ENCODE results near the gene APBB2.

The APBB2 gene

DNA sequence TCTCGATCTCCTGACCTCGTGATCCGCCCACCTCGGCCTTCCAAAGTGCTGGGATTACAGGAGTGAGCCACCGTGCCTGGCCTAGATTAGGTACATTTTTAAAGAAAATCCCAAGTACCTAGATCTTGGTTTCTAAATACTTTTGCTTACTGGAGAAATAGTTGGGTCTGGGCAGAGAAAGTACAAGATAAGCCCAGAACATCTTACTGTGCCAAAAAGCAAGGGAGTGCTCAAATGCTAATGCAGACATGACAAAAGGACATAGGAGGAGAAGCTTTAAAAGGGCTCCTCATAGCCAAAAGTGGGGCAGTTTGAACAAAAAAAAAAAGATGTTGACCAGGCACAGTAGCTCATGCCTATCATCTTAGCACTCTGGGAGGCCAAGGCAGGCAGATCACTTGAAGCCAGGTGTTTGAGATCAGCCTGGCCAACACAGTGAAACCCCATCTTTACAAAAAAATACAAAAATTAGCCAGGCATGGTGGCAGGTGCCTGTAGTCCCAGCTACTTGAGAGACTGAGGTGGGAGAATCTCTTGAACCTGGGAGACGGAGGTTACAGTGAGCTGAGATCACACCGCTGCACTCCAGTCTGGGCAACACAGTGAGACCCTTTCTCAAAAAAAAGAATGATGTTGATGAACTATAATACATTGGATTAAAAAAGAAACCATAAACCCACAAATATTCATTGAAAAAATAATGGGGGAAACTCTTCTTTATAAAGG lies 107.5 kb downstream of the APBB2 start:
- Histone ChIP-seq H3K27me3 (ENCODE audit: control insufficient read depth, insufficient read depth, low read length) (no peaks in the 10 kb centered on the region), H3K4me1 (ENCODE audit: control insufficient read depth, low read depth, low read length) (no peaks in the 10 kb centered on the region), H3K27ac (ENCODE audit: low read length) (no peak overlapping the region), H3K4me3 (ENCODE audit: low read length) (no peak overlapping the region), H3K9ac (ENCODE audit: low read length) (no peak overlapping the region), H3K9me3 (ENCODE audit: control insufficient read depth, low read depth, low read length) (no peaks in the 10 kb centered on the region), H3K36me3 (ENCODE audit: control insufficient read depth, low read depth, low read length) (no peaks in the 10 kb centered on the region)

DNA sequence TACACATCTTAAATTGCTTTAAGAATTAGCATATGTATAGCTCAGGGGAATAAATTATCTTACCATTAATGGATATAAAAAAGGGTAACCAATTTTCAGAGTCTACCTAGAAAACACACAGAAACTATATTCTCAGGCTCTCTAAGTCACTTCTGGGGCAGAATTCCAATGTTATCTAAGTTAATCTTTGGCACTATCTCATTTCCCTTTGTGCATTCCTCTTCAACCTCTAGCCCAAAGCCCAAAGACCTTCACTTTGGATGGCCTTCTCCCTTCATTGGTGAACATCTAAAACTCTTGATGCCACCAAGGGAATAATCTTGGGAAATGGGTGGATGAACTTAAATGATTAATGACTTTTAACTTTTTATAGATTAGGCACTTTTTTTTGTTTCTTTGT lies 108.3 kb downstream of the APBB2 start:
- H3K9ac ChIP-seq (ENCODE audit: low read length) = no peak overlapping the region
- H3K36me3 ChIP-seq (ENCODE audit: control insufficient read depth, low read depth, low read length) = no peaks in the 10 kb centered on the region
- no peaks in the 10 kb centered on the region for H3K9me3 ChIP-seq (ENCODE audit: control insufficient read depth, low read depth, low read length)
- H3K27ac ChIP-seq (ENCODE audit: low read length) = no peak overlapping the region
- no peak overlapping the region for H3K4me3 ChIP-seq (ENCODE audit: low read length)
- no peaks in the 10 kb centered on the region for H3K27me3 ChIP-seq (ENCODE audit: control insufficient read depth, insufficient read depth, low read length)
- H3K4me1 ChIP-seq (ENCODE audit: control insufficient read depth, low read depth, low read length) = no peaks in the 10 kb centered on the region

DNA sequence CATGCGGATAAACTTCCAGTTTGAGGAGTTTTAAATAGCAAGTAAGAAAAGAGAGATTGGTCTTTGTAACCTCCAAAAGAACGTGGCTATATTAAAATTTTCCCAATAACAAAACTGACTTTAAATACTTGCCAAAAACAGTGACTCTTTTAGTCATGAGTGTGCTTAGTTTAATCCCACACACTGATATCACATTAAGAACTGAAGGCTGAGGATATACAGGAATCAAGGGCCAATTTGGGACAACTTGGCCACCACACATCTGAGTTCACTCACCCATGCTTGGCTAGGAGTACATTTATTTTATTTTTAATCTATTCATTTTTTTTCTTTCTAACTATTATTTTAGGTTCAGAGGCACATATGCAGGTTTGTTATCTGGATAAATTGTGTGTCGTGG lies 110.2 kb downstream of the APBB2 start:
- no peak overlapping the region for H3K4me3 ChIP-seq (ENCODE audit: low read length)
- no peaks in the 10 kb centered on the region for H3K9me3 ChIP-seq (ENCODE audit: control insufficient read depth, low read depth, low read length)
- H3K36me3 ChIP-seq (ENCODE audit: control insufficient read depth, low read depth, low read length) = no peaks in the 10 kb centered on the region
- no peak overlapping the region for H3K27ac ChIP-seq (ENCODE audit: low read length)
- no peaks in the 10 kb centered on the region for H3K4me1 ChIP-seq (ENCODE audit: control insufficient read depth, low read depth, low read length)
- no peaks in the 10 kb centered on the region for H3K27me3 ChIP-seq (ENCODE audit: control insufficient read depth, insufficient read depth, low read length)
- no peak overlapping the region for H3K9ac ChIP-seq (ENCODE audit: low read length)

DNA sequence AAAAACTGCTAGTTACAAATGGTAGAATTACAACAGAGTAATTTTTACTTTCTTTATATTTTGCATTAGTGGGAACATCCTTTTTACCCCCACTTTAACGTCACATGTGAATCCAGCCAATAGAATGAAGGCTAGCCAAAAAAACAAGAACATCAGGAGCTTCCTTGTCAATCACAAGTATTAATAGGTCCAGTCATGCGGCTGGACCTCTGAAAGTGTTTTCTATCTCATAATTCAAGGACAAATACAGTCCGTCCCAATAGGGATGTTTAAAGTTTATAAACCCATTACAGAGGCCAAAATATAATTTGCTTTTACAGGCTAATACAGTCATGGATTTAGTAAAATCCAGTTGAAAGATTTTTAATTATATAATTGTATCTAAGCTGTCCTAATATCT lies 110.7 kb downstream of the APBB2 start:
- no peak overlapping the region for H3K9ac ChIP-seq (ENCODE audit: low read length)
- H3K4me3 ChIP-seq (ENCODE audit: low read length) = no peak overlapping the region
- H3K27ac ChIP-seq (ENCODE audit: low read length) = no peak overlapping the region
- no peaks in the 10 kb centered on the region for H3K36me3 ChIP-seq (ENCODE audit: control insufficient read depth, low read depth, low read length)
- no peaks in the 10 kb centered on the region for H3K27me3 ChIP-seq (ENCODE audit: control insufficient read depth, insufficient read depth, low read length)
- H3K9me3 ChIP-seq (ENCODE audit: control insufficient read depth, low read depth, low read length) = no peaks in the 10 kb centered on the region
- H3K4me1 ChIP-seq (ENCODE audit: control insufficient read depth, low read depth, low read length) = no peaks in the 10 kb centered on the region

DNA sequence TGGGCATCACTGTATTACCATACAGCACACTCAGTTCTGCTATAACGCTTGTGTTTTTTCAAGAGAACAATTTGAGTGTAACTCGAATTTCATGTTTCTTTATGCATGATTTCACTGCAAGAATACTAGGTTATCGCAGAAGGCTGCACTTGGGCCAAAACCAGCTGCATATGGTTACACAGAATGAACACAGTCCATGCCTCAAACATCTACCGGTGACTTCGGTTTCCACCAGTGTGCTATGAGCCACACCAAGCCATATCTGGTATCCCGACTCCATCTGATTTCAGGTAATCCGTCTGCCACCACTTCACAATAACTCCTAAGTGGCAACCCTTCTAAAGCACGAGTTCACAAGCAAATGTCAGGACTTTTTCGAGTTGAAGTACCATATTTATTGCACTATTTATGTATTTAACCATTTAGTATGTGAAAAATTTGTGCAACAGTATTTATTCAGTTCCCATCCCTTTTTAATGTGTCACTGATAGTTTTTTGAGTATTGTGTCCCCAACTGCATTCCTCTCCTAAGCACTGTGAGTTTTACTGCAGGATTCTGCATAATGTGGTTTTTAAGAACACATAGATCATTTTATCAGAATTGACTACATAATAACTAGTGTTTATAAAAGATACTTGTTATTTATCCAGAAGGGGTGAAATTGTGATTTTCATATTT lies 111.8 kb downstream of the APBB2 start:
- Histone ChIP-seq H3K4me3 (ENCODE audit: low read length) (no peak overlapping the region), H3K9me3 (ENCODE audit: control insufficient read depth, low read depth, low read length) (no peaks in the 10 kb centered on the region), H3K4me1 (ENCODE audit: control insufficient read depth, low read depth, low read length) (no peaks in the 10 kb centered on the region), H3K27me3 (ENCODE audit: control insufficient read depth, insufficient read depth, low read length) (no peaks in the 10 kb centered on the region), H3K9ac (ENCODE audit: low read length) (no peak overlapping the region), H3K36me3 (ENCODE audit: control insufficient read depth, low read depth, low read length) (no peaks in the 10 kb centered on the region), H3K27ac (ENCODE audit: low read length) (no peak overlapping the region)

DNA sequence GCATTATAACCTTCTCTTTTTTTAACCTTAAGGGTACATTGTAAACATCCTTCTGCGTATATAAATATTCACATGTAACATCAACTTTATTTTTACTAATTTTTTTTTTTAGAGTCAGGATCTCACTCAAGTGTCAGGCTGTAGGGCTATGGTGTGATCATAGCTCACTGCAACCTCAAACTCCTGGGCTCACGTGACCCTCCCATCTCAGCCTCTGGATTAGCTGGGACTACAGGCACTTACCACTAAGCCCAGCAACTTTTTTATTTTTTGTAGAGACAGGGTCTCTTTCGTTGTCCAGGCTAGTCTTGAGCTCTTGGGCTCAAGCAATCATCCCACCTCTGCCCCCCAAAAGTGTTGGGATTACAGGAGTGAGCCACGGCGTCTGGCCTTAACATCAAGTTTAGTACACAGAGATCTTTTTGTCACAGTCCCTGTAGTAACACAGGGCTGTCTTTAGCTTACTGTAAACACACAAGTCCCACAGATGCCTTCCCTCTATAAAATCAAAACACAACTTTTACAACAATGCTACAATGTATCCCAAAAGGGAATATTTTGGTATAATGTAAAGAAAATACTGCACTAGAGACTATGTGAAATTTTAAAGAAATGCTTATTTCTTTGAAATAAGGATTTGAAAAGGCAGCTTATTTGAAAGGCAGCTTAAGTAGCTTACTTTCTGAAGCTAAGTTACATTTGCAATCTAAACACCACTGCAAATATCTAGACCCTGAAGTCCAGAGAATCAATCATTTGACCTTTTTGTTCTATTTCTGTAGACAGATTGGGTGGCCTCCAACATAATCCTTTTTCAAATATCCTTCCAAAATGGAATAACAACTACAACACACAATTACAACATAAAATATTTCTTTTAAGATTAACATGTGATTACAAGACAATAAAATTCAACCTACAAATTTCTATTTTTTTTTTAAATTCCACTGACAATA lies 116.0 kb downstream of the APBB2 start:
- H3K36me3 ChIP-seq (ENCODE audit: control insufficient read depth, low read depth, low read length) = no peaks in the 10 kb centered on the region
- no peak overlapping the region for H3K4me3 ChIP-seq (ENCODE audit: low read length)
- H3K9ac ChIP-seq (ENCODE audit: low read length) = no peak overlapping the region
- no peaks in the 10 kb centered on the region for H3K27me3 ChIP-seq (ENCODE audit: control insufficient read depth, insufficient read depth, low read length)
- H3K27ac ChIP-seq (ENCODE audit: low read length) = no peak overlapping the region
- no peaks in the 10 kb centered on the region for H3K4me1 ChIP-seq (ENCODE audit: control insufficient read depth, low read depth, low read length)
- no peaks in the 10 kb centered on the region for H3K9me3 ChIP-seq (ENCODE audit: control insufficient read depth, low read depth, low read length)

DNA sequence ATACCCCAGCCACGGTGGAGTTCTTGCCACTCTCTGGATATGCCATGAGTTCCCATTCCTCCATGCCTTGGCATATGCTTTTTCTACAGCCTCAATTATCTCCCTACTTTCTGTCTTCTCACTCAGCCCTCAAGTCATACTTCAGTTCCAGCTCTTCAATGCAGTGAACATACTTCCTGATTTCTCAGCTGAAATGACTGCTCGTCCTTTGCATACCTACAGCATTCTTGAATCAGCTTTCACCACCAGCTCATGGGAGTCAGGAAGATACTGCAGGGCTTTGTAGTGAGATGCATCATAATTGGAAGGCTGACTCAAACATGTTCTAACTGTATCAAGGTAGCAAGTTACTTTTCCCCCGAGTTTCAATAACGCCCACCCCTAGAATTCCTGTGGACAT lies 118.4 kb downstream of the APBB2 start:
- no peak overlapping the region for H3K9ac ChIP-seq (ENCODE audit: low read length)
- no peaks in the 10 kb centered on the region for H3K36me3 ChIP-seq (ENCODE audit: control insufficient read depth, low read depth, low read length)
- H3K9me3 ChIP-seq (ENCODE audit: control insufficient read depth, low read depth, low read length) = no peaks in the 10 kb centered on the region
- H3K4me3 ChIP-seq (ENCODE audit: low read length) = no peak overlapping the region
- no peaks in the 10 kb centered on the region for H3K4me1 ChIP-seq (ENCODE audit: control insufficient read depth, low read depth, low read length)
- no peak overlapping the region for H3K27ac ChIP-seq (ENCODE audit: low read length)
- no peaks in the 10 kb centered on the region for H3K27me3 ChIP-seq (ENCODE audit: control insufficient read depth, insufficient read depth, low read length)

DNA sequence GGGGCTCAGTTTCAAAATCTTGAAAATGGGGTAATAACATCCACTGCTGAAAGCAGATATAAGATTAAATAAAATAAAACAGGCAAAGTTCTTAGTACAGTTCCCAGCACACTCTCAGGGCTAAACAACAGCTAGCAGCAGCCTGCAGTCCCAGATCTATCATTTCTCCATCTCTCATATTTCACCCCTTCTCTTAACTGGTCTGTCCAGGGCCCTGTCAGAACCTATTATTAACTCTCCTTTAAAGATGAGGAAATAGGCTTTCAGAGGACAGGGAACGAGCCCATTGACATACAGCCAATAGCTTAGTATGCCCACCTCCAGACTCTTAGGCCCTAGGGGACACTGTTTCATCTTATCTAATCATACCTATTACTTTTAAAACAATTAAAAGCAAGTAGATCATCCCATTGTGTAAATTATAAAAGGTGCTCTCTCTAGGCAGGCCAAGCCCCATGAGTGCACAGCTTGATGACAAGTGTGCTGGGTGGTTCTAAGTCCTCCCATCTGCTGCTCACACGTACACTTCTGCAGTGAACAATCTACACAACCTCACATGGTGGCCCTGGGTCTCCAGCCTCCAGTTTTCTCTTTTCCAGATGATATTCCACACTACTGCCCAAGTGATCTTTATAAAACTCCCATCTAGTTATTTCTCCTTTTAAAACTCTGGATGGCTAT lies 119.0 kb downstream of the APBB2 start:
- Histone ChIP-seq H3K36me3 (ENCODE audit: control insufficient read depth, low read depth, low read length) (no peaks in the 10 kb centered on the region), H3K4me3 (ENCODE audit: low read length) (no peak overlapping the region), H3K9ac (ENCODE audit: low read length) (no peak overlapping the region), H3K27me3 (ENCODE audit: control insufficient read depth, insufficient read depth, low read length) (no peaks in the 10 kb centered on the region), H3K4me1 (ENCODE audit: control insufficient read depth, low read depth, low read length) (no peaks in the 10 kb centered on the region), H3K27ac (ENCODE audit: low read length) (no peak overlapping the region), H3K9me3 (ENCODE audit: control insufficient read depth, low read depth, low read length) (no peaks in the 10 kb centered on the region)

GRCh38 chr4:41092128-41092527 lies 122.2 kb downstream of the APBB2 start:
- Histone ChIP-seq H3K4me1 (ENCODE audit: control insufficient read depth, low read depth, low read length) (no peaks in the 10 kb centered on the region), H3K27ac (ENCODE audit: low read length) (no peak overlapping the region), H3K36me3 (ENCODE audit: control insufficient read depth, low read depth, low read length) (no peaks in the 10 kb centered on the region), H3K9ac (ENCODE audit: low read length) (no peak overlapping the region), H3K4me3 (ENCODE audit: low read length) (no peak overlapping the region), H3K27me3 (ENCODE audit: control insufficient read depth, insufficient read depth, low read length) (no peaks in the 10 kb centered on the region), H3K9me3 (ENCODE audit: control insufficient read depth, low read depth, low read length) (no peaks in the 10 kb centered on the region)

DNA sequence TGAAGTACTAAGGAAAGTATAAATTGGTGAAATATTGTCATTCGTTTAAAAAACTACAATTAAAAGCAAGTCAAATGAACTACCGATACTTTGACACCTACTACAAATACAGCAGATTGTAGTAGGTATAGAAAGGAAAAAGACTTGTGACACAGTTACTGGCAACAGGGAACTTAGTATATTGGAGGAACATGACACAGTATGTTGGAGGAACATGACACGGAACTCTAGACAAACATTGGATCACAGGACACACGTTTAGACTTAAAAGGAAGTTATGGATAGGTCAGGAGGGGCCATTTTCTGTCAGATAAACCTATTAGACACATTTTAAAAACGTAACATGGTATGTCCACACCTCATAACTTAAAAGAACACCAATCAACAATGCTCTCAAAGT lies 132.5 kb downstream of the APBB2 start:
- Histone ChIP-seq H3K36me3 (ENCODE audit: control insufficient read depth, low read depth, low read length) (no peaks in the 10 kb centered on the region), H3K27ac (ENCODE audit: low read length) (no peak overlapping the region), H3K9ac (ENCODE audit: low read length) (no peak overlapping the region), H3K27me3 (ENCODE audit: control insufficient read depth, insufficient read depth, low read length) (no peaks in the 10 kb centered on the region), H3K4me3 (ENCODE audit: low read length) (no peak overlapping the region), H3K4me1 (ENCODE audit: control insufficient read depth, low read depth, low read length) (peaks cover 5% of the 10 kb centered on the region), H3K9me3 (ENCODE audit: control insufficient read depth, low read depth, low read length) (peaks cover 4% of the 10 kb centered on the region)

- H3K9me3 ChIP-seq (ENCODE audit: control insufficient read depth, low read depth, low read length) = no peaks in the 10 kb centered on the region
- no peak overlapping the region for H3K4me3 ChIP-seq (ENCODE audit: low read length)
- no peak overlapping the region for H3K27ac ChIP-seq (ENCODE audit: low read length)
- no peaks in the 10 kb centered on the region for H3K27me3 ChIP-seq (ENCODE audit: control insufficient read depth, insufficient read depth, low read length)
- H3K9ac ChIP-seq (ENCODE audit: low read length) = no peak overlapping the region
- H3K36me3 ChIP-seq (ENCODE audit: control insufficient read depth, low read depth, low read length) = no peaks in the 10 kb centered on the region
- H3K4me1 ChIP-seq (ENCODE audit: control insufficient read depth, low read depth, low read length) = peaks cover 5% of the 10 kb centered on the region
Observed at GRCh38 chr4:41080976-41081375, 133.4 kb downstream of the APBB2 start.

Data from iPS-18a (cell line).